ENCODE data around the gene CARD19. TPM values are rescaled to one million over a fixed set of nuclear protein-coding genes. Genes with fewer than 3 reads are reported as not detected.

Gene CARD19
- total RNA-seq, 1 donor, result 38.9 TPM

GRCh38 chr9:93064392-93065134 lies 31.5 kb upstream of the CARD19 start:
- no peak for TF ChIP-seq CTCF (IDR thresholded peaks at IDR 0.05; ENCODE audit: insufficient read depth, low read length)
- no peak overlapping the region for H3K4me3 ChIP-seq (ENCODE audit: low read depth, low read length)
- DNase-seq (ENCODE audit: low read depth), result no peak

GRCh38 chr9:93065135-93065720 lies 30.8 kb upstream of the CARD19 start:
- DNase-seq (ENCODE audit: low read depth), result no peak
- TF ChIP-seq CTCF (IDR thresholded peaks at IDR 0.05; ENCODE audit: insufficient read depth, low read length), result no peak
- H3K4me3 ChIP-seq (ENCODE audit: low read depth, low read length), result no peak overlapping the region

GRCh38 chr9:93066978-93067603 lies 28.9 kb upstream of the CARD19 start:
- no peak overlapping the region for H3K4me3 ChIP-seq (ENCODE audit: low read depth, low read length)
- TF ChIP-seq CTCF (IDR thresholded peaks at IDR 0.05; ENCODE audit: insufficient read depth, low read length), result no peak
- DNase-seq (ENCODE audit: low read depth), result no peak

- H3K4me3 ChIP-seq (ENCODE audit: low read depth, low read length), result no peak overlapping the region
- no peak for TF ChIP-seq CTCF (IDR thresholded peaks at IDR 0.05; ENCODE audit: insufficient read depth, low read length)
- no peak for DNase-seq (ENCODE audit: low read depth)
Measured at GRCh38 chr9:93068956-93069355, 27.1 kb upstream of the CARD19 start.

GRCh38 chr9:93071464-93071863 lies 24.6 kb upstream of the CARD19 start:
- H3K4me3 ChIP-seq (ENCODE audit: low read depth, low read length), result no peak overlapping the region
- DNase-seq (ENCODE audit: low read depth), result peak; percentile 48
- no peak for TF ChIP-seq CTCF (IDR thresholded peaks at IDR 0.05; ENCODE audit: insufficient read depth, low read length)

GRCh38 chr9:93072383-93072795 lies 23.6 kb upstream of the CARD19 start:
- no peak for TF ChIP-seq CTCF (IDR thresholded peaks at IDR 0.05; ENCODE audit: insufficient read depth, low read length)
- no peak overlapping the region for H3K4me3 ChIP-seq (ENCODE audit: low read depth, low read length)
- DNase-seq (ENCODE audit: low read depth), result peak; percentile 72

All from fibroblast of the aortic adventitia (primary cell).